HepG2 (cell line): ENCODE data around the gene NDUFB5.

Experiments used
- CREB1 ChIP-seq, 2 experiments: fragments of 450-650 bp in 1 of 2; IDR thresholded peaks; 2 replicates each; pipeline ENCODE4 v1.6.1; 2016 to 2017; ENCODE audit warnings: control low read depth in 1 of 2, mild to moderate bottlenecking in 1 of 2, missing compliant biosample characterization in 1 of 2, missing genetic modification characterization in 1 of 2
- CTCF ChIP-seq: sonication (generic); formaldehyde crosslinking; IDR thresholded peaks from 2 replicates; pipeline ENCODE4 v1.5.0; 2020; ENCODE audit warnings: mild to moderate bottlenecking, missing genetic modification reagents, moderate library complexity
- SIN3A ChIP-seq: IDR thresholded peaks from 2 replicates; pipeline ENCODE4 v1.6.1; 2011; ENCODE audit warnings: low read depth, mild to moderate bottlenecking, control low read depth, low read length, borderline replicate concordance
- ZFX ChIP-seq: sonication (generic); formaldehyde crosslinking; IDR thresholded peaks from 2 replicates; pipeline ENCODE4 v1.4.0; 2020; ENCODE audit warnings: mild to moderate bottlenecking, low read depth, missing genetic modification reagents, moderate library complexity
- ZNF33B ChIP-seq: sonication (generic); formaldehyde crosslinking; IDR thresholded peaks from 2 replicates; pipeline ENCODE4 v1.5.1; 2020; ENCODE audit warnings: mild to moderate bottlenecking, missing genetic modification reagents
- TF ChIP-seq, protein P1 (sequence below): IDR thresholded peaks from 2 replicates; pipeline ENCODE4 v1.6.1; 2016; ENCODE audit warnings: low read depth, control low read depth
- TF ChIP-seq, protein P2 (sequence below): sonication (generic); formaldehyde crosslinking; IDR thresholded peaks from 2 replicates; pipeline ENCODE4 v1.4.0; 2020; ENCODE audit warnings: missing genetic modification reagents, mild to moderate bottlenecking, borderline replicate concordance
- TF ChIP-seq, protein P3 (sequence below): IDR thresholded peaks from 2 replicates; pipeline ENCODE4 v1.6.1; 2016

DNA sequence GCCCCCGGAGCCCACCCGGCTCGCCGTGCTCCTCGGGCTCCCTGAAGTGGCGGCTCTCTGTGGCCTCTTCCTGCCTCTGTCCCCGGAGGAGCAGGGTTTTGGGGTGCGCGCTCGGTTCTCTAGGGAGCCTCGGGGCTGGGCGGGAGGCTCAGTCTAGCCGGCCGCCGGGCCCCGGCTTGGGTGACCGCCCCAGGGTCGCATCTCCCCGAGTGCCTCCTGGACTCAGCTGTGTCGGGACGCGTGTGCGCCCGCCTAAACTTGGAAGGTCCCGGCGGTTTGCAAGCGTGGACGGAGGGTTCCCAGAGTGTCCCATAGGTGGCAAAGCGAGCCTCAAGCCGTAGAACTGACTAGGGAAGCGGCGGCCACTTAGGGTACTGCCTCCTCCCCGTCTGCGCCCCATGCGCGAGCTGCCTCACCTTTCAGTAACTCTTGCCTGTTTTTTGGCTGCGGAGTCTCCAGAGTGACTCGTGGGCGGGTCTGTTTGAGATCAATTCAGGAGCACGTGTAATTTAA, 41.3 kb upstream of the NDUFB5 start:
- TF ChIP-seq ZNF33B (CRISPR knock-in tag) = no peak
- TF ChIP-seq SIN3A = 0 out of 2 replicates have a peak, but pooled peaks have one; percentile 27
- peak; percentile 36 for TF ChIP-seq CTCF (CRISPR knock-in tag)
- TF ChIP-seq, protein P1, sequence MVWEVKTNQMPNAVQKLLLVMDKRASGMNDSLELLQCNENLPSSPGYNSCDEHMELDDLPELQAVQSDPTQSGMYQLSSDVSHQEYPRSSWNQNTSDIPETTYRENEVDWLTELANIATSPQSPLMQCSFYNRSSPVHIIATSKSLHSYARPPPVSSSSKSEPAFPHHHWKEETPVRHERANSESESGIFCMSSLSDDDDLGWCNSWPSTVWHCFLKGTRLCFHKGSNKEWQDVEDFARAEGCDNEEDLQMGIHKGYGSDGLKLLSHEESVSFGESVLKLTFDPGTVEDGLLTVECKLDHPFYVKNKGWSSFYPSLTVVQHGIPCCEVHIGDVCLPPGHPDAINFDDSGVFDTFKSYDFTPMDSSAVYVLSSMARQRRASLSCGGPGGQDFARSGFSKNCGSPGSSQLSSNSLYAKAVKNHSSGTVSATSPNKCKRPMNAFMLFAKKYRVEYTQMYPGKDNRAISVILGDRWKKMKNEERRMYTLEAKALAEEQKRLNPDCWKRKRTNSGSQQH (CRISPR knock-in tag) = no peak
- TF ChIP-seq ZFX = no peak; the same call in 1 of the 2 replicates
- TF ChIP-seq, protein P2, sequence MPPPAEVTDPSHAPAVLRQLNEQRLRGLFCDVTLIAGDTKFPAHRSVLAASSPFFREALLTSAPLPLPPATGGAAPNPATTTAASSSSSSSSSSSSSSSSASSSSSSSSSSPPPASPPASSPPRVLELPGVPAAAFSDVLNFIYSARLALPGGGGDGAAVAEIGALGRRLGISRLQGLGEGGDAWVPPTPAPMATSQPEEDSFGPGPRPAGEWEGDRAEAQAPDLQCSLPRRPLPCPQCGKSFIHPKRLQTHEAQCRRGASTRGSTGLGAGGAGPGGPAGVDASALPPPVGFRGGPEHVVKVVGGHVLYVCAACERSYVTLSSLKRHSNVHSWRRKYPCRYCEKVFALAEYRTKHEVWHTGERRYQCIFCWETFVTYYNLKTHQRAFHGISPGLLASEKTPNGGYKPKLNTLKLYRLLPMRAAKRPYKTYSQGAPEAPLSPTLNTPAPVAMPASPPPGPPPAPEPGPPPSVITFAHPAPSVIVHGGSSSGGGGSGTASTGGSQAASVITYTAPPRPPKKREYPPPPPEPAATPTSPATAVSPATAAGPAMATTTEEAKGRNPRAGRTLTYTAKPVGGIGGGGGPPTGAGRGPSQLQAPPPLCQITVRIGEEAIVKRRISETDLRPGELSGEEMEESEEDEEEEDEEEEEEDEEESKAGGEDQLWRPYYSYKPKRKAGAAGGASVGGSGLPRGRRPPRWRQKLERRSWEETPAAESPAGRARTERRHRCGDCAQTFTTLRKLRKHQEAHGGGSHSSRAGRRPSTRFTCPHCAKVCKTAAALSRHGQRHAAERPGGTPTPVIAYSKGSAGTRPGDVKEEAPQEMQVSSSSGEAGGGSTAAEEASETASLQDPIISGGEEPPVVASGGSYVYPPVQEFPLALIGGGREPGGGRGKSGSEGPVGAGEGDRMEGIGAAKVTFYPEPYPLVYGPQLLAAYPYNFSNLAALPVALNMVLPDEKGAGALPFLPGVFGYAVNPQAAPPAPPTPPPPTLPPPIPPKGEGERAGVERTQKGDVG (CRISPR knock-in tag) = no peak
- no peak for TF ChIP-seq CREB1 (IDR thresholded peaks at IDR 0.05)
- TF ChIP-seq CREB1 (CRISPR knock-in tag; IDR thresholded peaks at IDR 0.05) = no peak
- TF ChIP-seq, protein P3, sequence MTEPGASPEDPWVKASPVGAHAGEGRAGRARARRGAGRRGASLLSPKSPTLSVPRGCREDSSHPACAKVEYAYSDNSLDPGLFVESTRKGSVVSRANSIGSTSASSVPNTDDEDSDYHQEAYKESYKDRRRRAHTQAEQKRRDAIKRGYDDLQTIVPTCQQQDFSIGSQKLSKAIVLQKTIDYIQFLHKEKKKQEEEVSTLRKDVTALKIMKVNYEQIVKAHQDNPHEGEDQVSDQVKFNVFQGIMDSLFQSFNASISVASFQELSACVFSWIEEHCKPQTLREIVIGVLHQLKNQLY (CRISPR knock-in tag) = no peak
